ENCODE data around the gene TOX2. TPM values are rescaled to one million over a fixed set of nuclear protein-coding genes. Genes with fewer than 3 reads are reported as not detected.
A peak's percentile ranks its signal among the peaks of the same experiment; 100 is the strongest.

The TOX2 gene
- total RNA-seq, 1 donor from 2014 or later, result 3.3 TPM

DNA sequence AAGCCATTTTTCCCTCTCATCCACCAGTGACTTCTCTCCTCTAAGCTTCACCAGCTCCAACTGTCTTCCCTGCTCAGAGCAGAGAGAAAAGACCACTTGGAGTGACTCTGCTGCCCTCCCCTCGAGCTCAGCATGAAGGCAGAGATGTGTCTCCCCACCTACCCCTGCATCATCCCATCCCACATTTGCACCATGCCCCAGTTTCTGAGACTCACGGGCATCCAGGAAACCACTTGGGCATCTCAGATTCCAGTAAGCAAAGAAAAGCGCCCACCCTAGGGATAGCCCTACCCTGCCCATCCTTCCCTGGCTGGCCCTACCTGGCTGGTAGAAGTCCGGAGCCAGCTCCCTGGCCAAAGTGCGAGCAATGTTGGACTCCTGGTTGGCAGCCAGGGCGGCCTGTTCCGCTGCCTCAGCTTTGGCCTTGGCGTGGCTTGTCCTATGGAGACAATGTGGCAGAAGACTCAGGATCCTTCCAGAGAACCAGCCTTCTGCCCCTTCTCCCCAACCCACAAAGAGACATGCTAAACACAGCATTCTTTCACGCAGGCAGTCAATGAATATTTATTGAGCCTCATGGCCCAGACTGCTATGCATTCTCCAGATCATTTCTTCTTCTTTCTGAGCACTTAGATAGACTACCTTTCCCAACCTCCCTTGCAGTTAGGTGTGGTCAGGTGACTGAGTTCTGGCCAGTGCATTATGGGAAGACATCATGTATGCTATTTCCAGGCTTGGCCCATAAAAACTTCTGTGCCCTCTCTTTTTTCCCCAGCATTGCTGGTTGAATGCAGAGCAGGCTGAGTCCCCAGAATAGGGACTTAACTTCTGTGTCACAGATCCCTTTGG, 203.8 kb downstream of the TOX2 start:
- peaks cover 5% of the 10 kb centered on the region for H3K27me3 Mint-ChIP-seq (ENCODE audit: low read depth)
- TF ChIP-seq, protein P1, sequence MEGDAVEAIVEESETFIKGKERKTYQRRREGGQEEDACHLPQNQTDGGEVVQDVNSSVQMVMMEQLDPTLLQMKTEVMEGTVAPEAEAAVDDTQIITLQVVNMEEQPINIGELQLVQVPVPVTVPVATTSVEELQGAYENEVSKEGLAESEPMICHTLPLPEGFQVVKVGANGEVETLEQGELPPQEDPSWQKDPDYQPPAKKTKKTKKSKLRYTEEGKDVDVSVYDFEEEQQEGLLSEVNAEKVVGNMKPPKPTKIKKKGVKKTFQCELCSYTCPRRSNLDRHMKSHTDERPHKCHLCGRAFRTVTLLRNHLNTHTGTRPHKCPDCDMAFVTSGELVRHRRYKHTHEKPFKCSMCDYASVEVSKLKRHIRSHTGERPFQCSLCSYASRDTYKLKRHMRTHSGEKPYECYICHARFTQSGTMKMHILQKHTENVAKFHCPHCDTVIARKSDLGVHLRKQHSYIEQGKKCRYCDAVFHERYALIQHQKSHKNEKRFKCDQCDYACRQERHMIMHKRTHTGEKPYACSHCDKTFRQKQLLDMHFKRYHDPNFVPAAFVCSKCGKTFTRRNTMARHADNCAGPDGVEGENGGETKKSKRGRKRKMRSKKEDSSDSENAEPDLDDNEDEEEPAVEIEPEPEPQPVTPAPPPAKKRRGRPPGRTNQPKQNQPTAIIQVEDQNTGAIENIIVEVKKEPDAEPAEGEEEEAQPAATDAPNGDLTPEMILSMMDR (conservative IDR thresholded peaks at IDR 0.05), result no peak
- H3K27ac Mint-ChIP-seq (ENCODE audit: unreplicated experiment), result peak overlapping the region; percentile 58
- no peak for DNase-seq (ENCODE audit: low read depth, low spot score)
- no peaks in the 10 kb centered on the region for H3K4me1 Mint-ChIP-seq
- H3K4me3 Mint-ChIP-seq, result no peak overlapping the region
- no peaks in the 10 kb centered on the region for H3K36me3 Mint-ChIP-seq (ENCODE audit: low read depth)
- H3K9me3 Mint-ChIP-seq, result no peaks in the 10 kb centered on the region

Other genes starting within 250 kb of the TOX2 start
- 124 TPM in 2 replicates for gene MYBL2, start 247.7 kb upstream of the TOX2 start, total RNA-seq
- gene GTSF1L, start 187.8 kb upstream of the TOX2 start, total RNA-seq, result not detected in 2 replicates

All from neural crest cell (in vitro differentiated cells).